Activated B cell treated with CpG ODN at 0.5 μM for 24 hours (primary cell): ENCODE results near the gene ANTXR2. TPM values are rescaled to one million over a fixed set of nuclear protein-coding genes. Genes with fewer than 3 reads are reported as not detected.

Source experiments
- ATAC-seq: fragments of 200-7000 bp; cut with Tn5 transposase; one replicate; pipeline ENCODE4 v1.10.0; 2021; ENCODE audit warnings: low read depth, mild to moderate bottlenecking, moderate library complexity
- CTCF ChIA-PET: fragments of 350-600 bp; sonication (Branson Sonifier 250); formaldehyde crosslinking; loops from one replicate; lab custom pipeline; 2021; ENCODE audit warnings: antibody characterized with exemption; lab: Charles Lee
- POLR2A ChIA-PET: fragments of 350-600 bp; sonication (Branson Sonifier 250); formaldehyde crosslinking; loops from one replicate; lab custom pipeline; 2021; ENCODE audit warnings: antibody characterized with exemption; lab: Charles Lee
- DNase-seq: peaks from one replicate; pipeline ENCODE4 v3.0.0; 2022
- H3K27ac Mint-ChIP-seq: one replicate; pipeline ENCODE4 v1.8.0; 2020; ENCODE audit warnings: mixed read lengths
- H3K27me3 Mint-ChIP-seq: one replicate; pipeline ENCODE4 v1.8.0; 2021; ENCODE audit warnings: mixed read lengths
- H3K36me3 Mint-ChIP-seq: one replicate; pipeline ENCODE4 v1.8.0; 2021; ENCODE audit warnings: low read depth, mixed read lengths
- H3K4me1 Mint-ChIP-seq: one replicate; pipeline ENCODE4 v1.8.0; 2021; ENCODE audit warnings: mixed read lengths
- H3K4me3 Mint-ChIP-seq: one replicate; pipeline ENCODE4 v1.8.0; 2020; ENCODE audit warnings: mild to moderate bottlenecking, mixed read lengths
- H3K9me3 Mint-ChIP-seq: one replicate; pipeline ENCODE4 v1.8.0; 2020; ENCODE audit warnings: mixed read lengths
- CTCF ChIP-seq: fragments of 200-600 bp; IDR thresholded peaks from one replicate; pipeline ENCODE4 v1.8.0; 2022; ENCODE audit warnings: antibody characterized with exemption, mild to moderate bottlenecking
- intact Hi-C: fragments of 100-400 bp; cut with micrococcal nuclease; formaldehyde crosslinking; loops from one replicate; pipeline ENCODE4 v1.15.1; 2024
- total RNA-seq: library from RNA; stranded (reverse); gene quantifications from 2 replicates; pipeline ENCODE4 v1.2.3, GENCODE V29; 2022

Gene ANTXR2
- total RNA-seq, 1 donor from 2014 or later = 19.6 TPM

- no peak overlapping the region for H3K27ac Mint-ChIP-seq
- no peaks in the 10 kb centered on the region for H3K4me1 Mint-ChIP-seq
- ChIA-PET POLR2A (no interaction called here), CTCF (no interaction called here)
- H3K27me3 Mint-ChIP-seq = no peaks in the 10 kb centered on the region
- TF ChIP-seq CTCF = no peak
- ATAC-seq (no peak), DNase-seq (no peak)
- peaks cover 7% of the 10 kb centered on the region for H3K9me3 Mint-ChIP-seq
- no peaks in the 10 kb centered on the region for H3K36me3 Mint-ChIP-seq
- no peak overlapping the region for H3K4me3 Mint-ChIP-seq
- intact Hi-C loops = no loop called here
These were observed 195.5 kb downstream of the ANTXR2 start for GRCh38 chr4:79877511-79877910.

- H3K9me3 Mint-ChIP-seq = peaks cover 7% of the 10 kb centered on the region
- POLR2A ChIA-PET = no interaction called here
- H3K4me3 Mint-ChIP-seq = no peak overlapping the region
These were observed 197.6 kb downstream of the ANTXR2 start for GRCh38 chr4:79875344-79875899.

GRCh38 chr4:79874197-79874596, 198.8 kb downstream of the ANTXR2 start:
- Mint-ChIP-seq H3K27me3 (no peaks in the 10 kb centered on the region), H3K36me3 (no peaks in the 10 kb centered on the region), H3K9me3 (peaks cover 7% of the 10 kb centered on the region), H3K27ac (no peak overlapping the region), H3K4me3 (no peak overlapping the region), H3K4me1 (no peaks in the 10 kb centered on the region)
- no peak for TF ChIP-seq CTCF
- ChIA-PET POLR2A (no interaction called here), CTCF (no interaction called here)
- no peak for ATAC-seq
- intact Hi-C loops = no loop called here
- DNase-seq = no peak

More at GRCh38 chr4:79875344-79875899, 197.6 kb downstream of the ANTXR2 start:
- intact Hi-C loops = no loop called here
- ATAC-seq = no peak
- no peak for DNase-seq
- no peak for TF ChIP-seq CTCF
- Mint-ChIP-seq H3K36me3 (no peaks in the 10 kb centered on the region), H3K27ac (no peak overlapping the region), H3K4me1 (no peaks in the 10 kb centered on the region), H3K27me3 (no peaks in the 10 kb centered on the region)
- CTCF ChIA-PET = no interaction called here

GRCh38 chr4:79872738-79873137, 200.3 kb downstream of the ANTXR2 start:
- CTCF ChIA-PET = no interaction called here
- Mint-ChIP-seq H3K4me3 (no peak overlapping the region), H3K9me3 (no peaks in the 10 kb centered on the region), H3K27ac (no peak overlapping the region), H3K4me1 (no peaks in the 10 kb centered on the region), H3K36me3 (no peaks in the 10 kb centered on the region), H3K27me3 (peaks cover 1% of the 10 kb centered on the region)
- POLR2A ChIA-PET = no interaction called here
- intact Hi-C loops = no loop called here
- DNase-seq (no peak), ATAC-seq (no peak)
- TF ChIP-seq CTCF = no peak

- no peak overlapping the region for H3K27ac Mint-ChIP-seq
- H3K9me3 Mint-ChIP-seq = no peaks in the 10 kb centered on the region
- no peak for TF ChIP-seq CTCF
- no peak overlapping the region for H3K4me3 Mint-ChIP-seq
- DNase-seq = no peak
- H3K27me3 Mint-ChIP-seq = peaks cover 1% of the 10 kb centered on the region
- no peak for ATAC-seq
- ChIA-PET CTCF (no interaction called here), POLR2A (no interaction called here)
- H3K36me3 Mint-ChIP-seq = no peaks in the 10 kb centered on the region
- H3K4me1 Mint-ChIP-seq = no peaks in the 10 kb centered on the region
- intact Hi-C loops = no loop called here
These were observed 201.1 kb downstream of the ANTXR2 start for GRCh38 chr4:79871961-79872360.
